ENCODE data around the gene SETD5. TPM values are rescaled to one million over a fixed set of nuclear protein-coding genes. Genes with fewer than 3 reads are reported as not detected.

Gene SETD5
- polyA plus RNA-seq, 2 of the 4 experiments (the other 2 are of a cell fraction): 41.7 to 92.3 TPM

DNA sequence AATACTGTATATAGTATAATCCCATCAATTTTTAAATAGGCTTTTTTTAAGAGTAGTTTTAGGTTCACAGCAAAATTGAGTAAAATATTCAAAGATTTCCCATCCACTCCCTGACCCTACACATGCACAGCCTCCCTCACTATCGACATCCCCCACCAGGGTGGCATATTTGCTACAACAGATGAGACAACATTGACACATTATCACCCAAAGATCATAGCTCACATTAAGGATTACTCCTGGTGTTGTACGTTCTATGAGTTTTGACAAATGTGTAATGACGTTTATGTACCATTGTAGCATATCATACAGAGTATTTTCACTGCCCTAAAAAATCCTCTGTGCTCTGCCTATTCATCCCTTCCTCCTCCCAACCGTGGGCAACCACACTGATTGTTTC is 116.9 kb downstream of the SETD5 start (continued):
- TF ChIP-seq ELK1 (IDR thresholded peaks at IDR 0.05; ENCODE audit: low read depth, low read length) (no peak), ZC3H11A (IDR thresholded peaks at IDR 0.05) (no peak), TFCP2L1 (CRISPR knock-in tag; IDR thresholded peaks at IDR 0.05) (no peak)

DNA sequence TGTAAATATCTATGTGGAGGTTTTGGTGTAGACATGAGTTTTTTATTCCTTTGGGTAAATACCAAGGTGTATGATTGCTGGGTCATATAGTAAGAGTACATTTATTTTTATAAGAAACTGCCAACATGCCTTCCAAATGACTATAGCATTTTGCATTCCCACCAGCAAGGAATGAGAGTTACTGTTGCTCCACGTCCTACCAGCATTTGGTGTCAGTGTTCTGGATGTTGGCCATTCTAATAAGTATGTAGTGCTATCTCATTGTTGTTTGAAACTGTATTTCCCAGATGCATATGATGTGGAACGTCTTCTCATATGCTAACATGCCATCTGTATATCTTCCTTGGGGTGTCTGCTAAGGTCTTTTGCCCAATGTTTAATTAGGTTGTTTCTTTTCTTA is 117.5 kb downstream of the SETD5 start:
- H3K4me1 ChIP-seq: no peaks in the 10 kb centered on the region
- POLR2A ChIA-PET: no interaction called here
- no peak for FAIRE-seq
- no peak overlapping the region for H3K4me3 ChIP-seq
- CTCF ChIA-PET: interaction anchor here (2.8 kb wide), 1 partner anchor 11 kb away, joined by 10 read pairs; no protein-coding TSS in a partner anchor
- no peaks in the 10 kb centered on the region for H3K9me3 ChIP-seq
- no peak for DNase-seq (ENCODE audit: low read depth in 1 of 2, low spot score in 1 of 2)
- WGBS (ENCODE audit: missing lambda C conversion rate): 22% methylated on average over 2 of the region's 2 CpGs
- TF ChIP-seq FOSB (CRISPR knock-in tag; IDR thresholded peaks at IDR 0.05) (no peak), TP53 (CRISPR knock-in tag; IDR thresholded peaks at IDR 0.05) (no peak), HEYL (CRISPR knock-in tag; IDR thresholded peaks at IDR 0.05) (no peak), JUNB (IDR thresholded peaks at IDR 0.05) (no peak), EHMT2 (IDR thresholded peaks at IDR 0.05; ENCODE audit: low read depth) (no peak), ATOH8 (CRISPR knock-in tag; IDR thresholded peaks at IDR 0.05; ENCODE audit: low read depth) (no peak), CHD2 (IDR thresholded peaks at IDR 0.05; ENCODE audit: low read length, partially characterized antibody) (no peak), PHF8 (IDR thresholded peaks at IDR 0.05; ENCODE audit: borderline replicate concordance, low read depth) (no peak), HOXA7 (CRISPR knock-in tag; IDR thresholded peaks at IDR 0.05) (no peak), ZC3H11A (IDR thresholded peaks at IDR 0.05) (no peak), ZFP36 (IDR thresholded peaks at IDR 0.05; ENCODE audit: borderline replicate concordance, partially characterized antibody) (no peak), TFCP2L1 (CRISPR knock-in tag; IDR thresholded peaks at IDR 0.05) (no peak), BHLHE40 (IDR thresholded peaks at IDR 0.05; ENCODE audit: low read depth, low read length) (no peak)
- TF ChIP-seq, protein P1, sequence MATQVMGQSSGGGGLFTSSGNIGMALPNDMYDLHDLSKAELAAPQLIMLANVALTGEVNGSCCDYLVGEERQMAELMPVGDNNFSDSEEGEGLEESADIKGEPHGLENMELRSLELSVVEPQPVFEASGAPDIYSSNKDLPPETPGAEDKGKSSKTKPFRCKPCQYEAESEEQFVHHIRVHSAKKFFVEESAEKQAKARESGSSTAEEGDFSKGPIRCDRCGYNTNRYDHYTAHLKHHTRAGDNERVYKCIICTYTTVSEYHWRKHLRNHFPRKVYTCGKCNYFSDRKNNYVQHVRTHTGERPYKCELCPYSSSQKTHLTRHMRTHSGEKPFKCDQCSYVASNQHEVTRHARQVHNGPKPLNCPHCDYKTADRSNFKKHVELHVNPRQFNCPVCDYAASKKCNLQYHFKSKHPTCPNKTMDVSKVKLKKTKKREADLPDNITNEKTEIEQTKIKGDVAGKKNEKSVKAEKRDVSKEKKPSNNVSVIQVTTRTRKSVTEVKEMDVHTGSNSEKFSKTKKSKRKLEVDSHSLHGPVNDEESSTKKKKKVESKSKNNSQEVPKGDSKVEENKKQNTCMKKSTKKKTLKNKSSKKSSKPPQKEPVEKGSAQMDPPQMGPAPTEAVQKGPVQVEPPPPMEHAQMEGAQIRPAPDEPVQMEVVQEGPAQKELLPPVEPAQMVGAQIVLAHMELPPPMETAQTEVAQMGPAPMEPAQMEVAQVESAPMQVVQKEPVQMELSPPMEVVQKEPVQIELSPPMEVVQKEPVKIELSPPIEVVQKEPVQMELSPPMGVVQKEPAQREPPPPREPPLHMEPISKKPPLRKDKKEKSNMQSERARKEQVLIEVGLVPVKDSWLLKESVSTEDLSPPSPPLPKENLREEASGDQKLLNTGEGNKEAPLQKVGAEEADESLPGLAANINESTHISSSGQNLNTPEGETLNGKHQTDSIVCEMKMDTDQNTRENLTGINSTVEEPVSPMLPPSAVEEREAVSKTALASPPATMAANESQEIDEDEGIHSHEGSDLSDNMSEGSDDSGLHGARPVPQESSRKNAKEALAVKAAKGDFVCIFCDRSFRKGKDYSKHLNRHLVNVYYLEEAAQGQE (IDR thresholded peaks at IDR 0.05): no peak
- H3K4me2 ChIP-seq: no peak overlapping the region
- ATAC-seq: no peak
- no peak overlapping the region for H3K27ac ChIP-seq

- POLR2A ChIA-PET: no interaction called here
- Histone ChIP-seq H3K4me2 (no peak overlapping the region), H3K9me3 (no peaks in the 10 kb centered on the region), H3K4me3 (no peak overlapping the region), H3K4me1 (no peaks in the 10 kb centered on the region), H3K27ac (no peak overlapping the region)
- CTCF ChIA-PET: interaction anchor here (1.7 kb wide), 1 partner anchor 22 kb away, joined by 4 read pairs; no protein-coding TSS in a partner anchor
- DNase-seq (ENCODE audit: low read depth in 1 of 2, low spot score in 1 of 2): no peak
- FAIRE-seq: no peak
- no peak for TF ChIP-seq FOXS1 (CRISPR knock-in tag; IDR thresholded peaks at IDR 0.05)
- 22% methylated on average over 2 of the region's 2 CpGs for WGBS (ENCODE audit: missing lambda C conversion rate)
- ATAC-seq: no peak
Observed at GRCh38 chr3:9525078-9525477, 127.7 kb downstream of the SETD5 start.

Other genes starting within 250 kb of the SETD5 start
- gene SRGAP3, start 148.0 kb upstream of the SETD5 start, polyA plus RNA-seq (2011; rRNA removed): 1.9 and 2.5 TPM in 2 replicates
- 1.2 to 1.6 TPM (median 1.4 TPM) in 3 replicates for gene SRGAP3, start 148.0 kb upstream of the SETD5 start, polyA plus RNA-seq (2017; fragmentation: RNase III; extraction: RNeasy Plus Mini Kit Qiagen cat#74134 plus additional on column Dnase treatment)
- gene THUMPD3, start 34.6 kb upstream of the SETD5 start, polyA plus RNA-seq (2011; rRNA removed): 86.0 and 93.2 TPM in 2 replicates
- 53.9 to 64.4 TPM (median 60.7 TPM) in 3 replicates for gene THUMPD3, start 34.6 kb upstream of the SETD5 start, polyA plus RNA-seq (2017; fragmentation: RNase III; extraction: RNeasy Plus Mini Kit Qiagen cat#74134 plus additional on column Dnase treatment)
- gene LHFPL4, start 156.2 kb downstream of the SETD5 start, polyA plus RNA-seq (2011; rRNA removed): 0.08 and 0.21 TPM in 2 replicates
- 0.14 to 0.39 TPM (median 0.18 TPM) in 3 replicates for gene LHFPL4, start 156.2 kb downstream of the SETD5 start, polyA plus RNA-seq (2017; fragmentation: RNase III; extraction: RNeasy Plus Mini Kit Qiagen cat#74134 plus additional on column Dnase treatment)

Data from A549 (cell line).